Activated CD8-positive, alpha-beta memory T cell treated with anti-CD3 and anti-CD28 coated beads, Interleukin-2, amount 50 U/mL, for 4 hours (primary cell): ENCODE results near the gene RERE.
"Not testable (repeated sequence)": the region's sequence is repeated elsewhere in the genome, so short reads cannot be mapped to it uniquely, and the experiment has no call there.

Experiments
- DNase-seq: peaks from one replicate; pipeline ENCODE4 v3.0.0-alpha.2; 2020

The RERE gene

GRCh38 chr1:8794605-8795004 lies 22.8 kb downstream of the RERE start:
- DNase-seq = no peak

GRCh38 chr1:8791819-8792218 lies 25.6 kb downstream of the RERE start:
- DNase-seq = no peak

GRCh38 chr1:8790987-8791386 lies 26.5 kb downstream of the RERE start:
- no peak for DNase-seq

- no peak for DNase-seq
Measured at GRCh38 chr1:8790478-8790877, 27.0 kb downstream of the RERE start.

GRCh38 chr1:8789314-8790214 lies 27.9 kb downstream of the RERE start:
- DNase-seq = no peak

- no peak for DNase-seq
Measured at GRCh38 chr1:8787218-8787617, 30.2 kb downstream of the RERE start.

- DNase-seq = not testable (repeated sequence)
Measured at GRCh38 chr1:8786204-8786603, 31.2 kb downstream of the RERE start.

GRCh38 chr1:8782955-8783354 lies 34.5 kb downstream of the RERE start:
- no peak for DNase-seq

GRCh38 chr1:8782001-8782620 lies 35.3 kb downstream of the RERE start:
- DNase-seq = no peak

- no peak for DNase-seq
Measured at GRCh38 chr1:8780405-8780804, 37.0 kb downstream of the RERE start.

GRCh38 chr1:8777867-8778266 lies 39.6 kb downstream of the RERE start:
- no peak for DNase-seq

- no peak for DNase-seq
Measured at GRCh38 chr1:8776104-8776503, 41.3 kb downstream of the RERE start.

GRCh38 chr1:8767006-8767405 lies 50.4 kb downstream of the RERE start:
- no peak for DNase-seq

- DNase-seq = no peak
Measured at GRCh38 chr1:8765198-8765597, 52.2 kb downstream of the RERE start.

GRCh38 chr1:8764293-8764937 lies 53.0 kb downstream of the RERE start:
- no peak for DNase-seq

- no peak for DNase-seq
Measured at GRCh38 chr1:8763888-8764287, 53.6 kb downstream of the RERE start.

GRCh38 chr1:8754993-8755392 lies 62.4 kb downstream of the RERE start:
- no peak for DNase-seq

GRCh38 chr1:8754247-8754650 lies 63.2 kb downstream of the RERE start:
- DNase-seq = no peak

- DNase-seq = no peak
Measured at GRCh38 chr1:8753736-8754135, 63.7 kb downstream of the RERE start.

GRCh38 chr1:8752921-8753713 lies 64.3 kb downstream of the RERE start:
- no peak for DNase-seq

- no peak for DNase-seq
Measured at GRCh38 chr1:8752411-8752810, 65.0 kb downstream of the RERE start.

GRCh38 chr1:8751984-8752383 lies 65.5 kb downstream of the RERE start:
- no peak for DNase-seq
